Measurements from ENCODE around the gene KIZ.

- no peak for TF ChIP-seq CTCF (IDR thresholded peaks at IDR 0.05)
- no peak for TF ChIP-seq POLR2A (IDR thresholded peaks at IDR 0.05)
Measured at GRCh38 chr20:21175433-21175832, 49.6 kb downstream of the KIZ start.
